CD14-positive monocyte (primary cell): ENCODE results near the gene TRAK2. TPM values are rescaled to one million over a fixed set of nuclear protein-coding genes. Genes with fewer than 3 reads are reported as not detected.

ENCODE experiments used
- DNase-seq, 3 donors: peaks; one replicate each; pipeline ENCODE4 v3.0.0-alpha.2; 2011 to 2022
- H2AFZ ChIP-seq: 2 replicates; pipeline ENCODE4 v1.6.0; 2012; ENCODE audit warnings: mild to moderate bottlenecking, low read depth, low read length, inconsistent platforms; ENCODE audit not compliant: insufficient read depth, poor library complexity, severe bottlenecking
- H3K27ac ChIP-seq, 2 donors: 1 replicate in 1 of 2; 2 replicates in 1 of 2; pipeline ENCODE4 v1.5.1; 2012 to 2013; ENCODE audit warnings: low read length in 2 of 2, control low read depth in 1 of 2, inconsistent platforms in 1 of 2, low read depth in 1 of 2, mild to moderate bottlenecking in 1 of 2
- H3K27me3 ChIP-seq, 2 donors: one replicate each; pipeline versions ENCODE4 v1.6.0 to v1.6.1; 2011 to 2013; ENCODE audit warnings: low read length in 2 of 2; ENCODE audit not compliant: control insufficient read depth in 2 of 2, insufficient read depth in 2 of 2
- H3K36me3 ChIP-seq, 2 donors: replicated peaks in 1 of 2; 1 replicate in 1 of 2; 2 replicates in 1 of 2; pipeline versions ENCODE4 v1.5.1 to v1.6.1; 2012 to 2013; ENCODE audit warnings: low read length in 2 of 2, control low read depth in 1 of 2, inconsistent platforms in 1 of 2, mild to moderate bottlenecking in 1 of 2; ENCODE audit not compliant: insufficient read depth in 2 of 2, control insufficient read depth in 1 of 2
- H3K4me1 ChIP-seq, 2 donors: 1 replicate in 1 of 2; 2 replicates in 1 of 2; pipeline versions ENCODE4 v1.5.1 to v1.6.1; 2012 to 2013; ENCODE audit warnings: low read length in 2 of 2, control low read depth in 1 of 2, inconsistent platforms in 1 of 2, mild to moderate bottlenecking in 1 of 2, moderate library complexity in 1 of 2; ENCODE audit not compliant: insufficient read depth in 2 of 2, control insufficient read depth in 1 of 2
- H3K4me2 ChIP-seq: replicated peaks from 2 replicates; pipeline ENCODE3; 2012; ENCODE audit warnings: low read length, moderate library complexity, mild to moderate bottlenecking; ENCODE audit not compliant: poor library complexity, severe bottlenecking; ENCODE audit errors: extremely low read depth
- H3K4me3 ChIP-seq, 3 experiments: fragments of 200-600 bp in 1 of 3; sonication (generic) in 1 of 3; replicated peaks in 1 of 3; 1 replicate in 2 of 3; 2 replicates in 1 of 3; pipeline ENCODE4 v1.5.1; 2011 to 2013; ENCODE audit warnings: low read length in 3 of 3, mild to moderate bottlenecking in 3 of 3, control low read depth in 2 of 3, low read depth in 2 of 3, inconsistent platforms in 1 of 3, moderate library complexity in 1 of 3
- H3K79me2 ChIP-seq: 2 replicates; pipeline ENCODE4 v1.6.0; 2012; ENCODE audit warnings: mild to moderate bottlenecking, control low read depth, inconsistent platforms, low read length, moderate library complexity; ENCODE audit not compliant: insufficient read depth
- H3K9ac ChIP-seq: 2 replicates; pipeline ENCODE4 v1.6.0; 2017; ENCODE audit warnings: low read length, mild to moderate bottlenecking; ENCODE audit not compliant: insufficient read depth, poor library complexity, severe bottlenecking
- H3K9me3 ChIP-seq, 2 donors: replicated peaks in 1 of 2; 1 replicate in 1 of 2; 2 replicates in 1 of 2; pipeline versions ENCODE4 v1.5.1 to v1.6.1; 2012 to 2013; ENCODE audit warnings: low read length in 2 of 2, control low read depth in 1 of 2; ENCODE audit not compliant: control insufficient read depth in 1 of 2, insufficient read depth in 1 of 2
- H4K20me1 ChIP-seq: 2 replicates; pipeline ENCODE4 v1.6.0; 2012; ENCODE audit warnings: mild to moderate bottlenecking, low read length, control low read depth, moderate library complexity; ENCODE audit not compliant: insufficient read depth
- H3K27ac Mint-ChIP-seq, 7 donors: one replicate each; pipeline ENCODE4 v1.8.0; 2020; ENCODE audit warnings: mild to moderate bottlenecking in 7 of 7, mixed read lengths in 7 of 7, moderate library complexity in 6 of 7, inconsistent platforms in 2 of 7
- H3K27me3 Mint-ChIP-seq, 3 donors: one replicate each; pipeline ENCODE4 v1.8.0; 2021 to 2022; ENCODE audit warnings: low read depth in 3 of 3, mild to moderate bottlenecking in 3 of 3, mixed read lengths in 3 of 3, moderate library complexity in 3 of 3, inconsistent platforms in 1 of 3
- H3K36me3 Mint-ChIP-seq, 2 donors: one replicate each; pipeline ENCODE4 v1.8.0; 2020; ENCODE audit warnings: mixed read lengths in 2 of 2, inconsistent platforms in 1 of 2, mild to moderate bottlenecking in 1 of 2
- H3K4me1 Mint-ChIP-seq: one replicate; pipeline ENCODE4 v1.8.0; 2020; ENCODE audit warnings: mild to moderate bottlenecking, mixed read lengths
- H3K4me3 Mint-ChIP-seq, 2 donors: one replicate each; pipeline ENCODE4 v1.8.0; 2020; ENCODE audit warnings: mild to moderate bottlenecking in 2 of 2, mixed read lengths in 2 of 2, moderate library complexity in 1 of 2
- H3K9me3 Mint-ChIP-seq, 7 donors: one replicate each; pipeline ENCODE4 v1.8.0; 2020 to 2022; ENCODE audit warnings: mixed read lengths in 7 of 7, mild to moderate bottlenecking in 6 of 7, moderate library complexity in 6 of 7, inconsistent platforms in 2 of 7
- CTCF ChIP-seq: fragments of 200-600 bp; IDR thresholded peaks from one replicate; pipeline ENCODE4 v1.8.0; 2022; ENCODE audit warnings: antibody characterized with exemption, mild to moderate bottlenecking
- WGBS: methylation state at CpG from one replicate; pipeline ENCODE4 v1.1.5; 2013; ENCODE audit warnings: missing lambda C conversion rate; ENCODE audit not compliant: insufficient coverage; 5-methylcytosine and 5-hydroxymethylcytosine counted together
- intact Hi-C, 2 donors: fragments of 100-400 bp; cut with micrococcal nuclease; formaldehyde crosslinking; loops; one replicate each; pipeline versions ENCODE4 v1.15.0 to v1.15.1; 2023
- polyA plus RNA-seq, 3 donors: library from polyadenylated mRNA; depleted of rRNA in 1 of 3; unstranded in 2 of 3; stranded (reverse) in 1 of 3; fragments of 300-500 nt in 2 of 3; fragments of >200 nt in 1 of 3; fragmentation: Illumina TruSeq in 2 of 3; gene quantifications; 1 replicate in 2 of 3; 2 replicates in 1 of 3; pipeline ENCODE4 v1.2.3, GENCODE V29; 2012 to 2021

Gene TRAK2
- polyA plus RNA-seq, 3 donors = 7.6 to 16.8 (median 15.3) TPM

DNA sequence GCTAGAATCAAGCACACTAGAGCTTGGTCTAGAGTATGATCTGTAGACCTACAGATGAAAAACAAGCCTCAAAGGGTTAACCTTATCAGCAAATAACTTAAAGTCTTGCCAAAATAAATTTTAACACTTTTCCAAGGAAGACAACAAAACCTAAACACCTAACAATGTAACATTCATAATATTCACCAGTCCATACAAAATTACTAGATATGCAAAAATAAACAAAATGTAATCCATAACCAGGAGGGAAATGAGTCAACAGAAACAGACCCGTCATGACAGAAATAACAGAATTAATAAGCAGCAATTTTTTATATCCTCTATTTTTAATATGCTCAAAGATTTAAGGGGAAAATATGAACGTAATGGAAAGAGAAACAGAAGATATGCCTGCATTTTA is 36.1 kb downstream of the TRAK2 start:
- intact Hi-C loops = no loop called here
- H2AFZ ChIP-seq = no peak overlapping the region
- Mint-ChIP-seq H3K27me3 (peaks cover 0 to 2% (median 0%) of the 10 kb centered on the region in 3 donors), H3K27ac (no peak overlapping the region), H3K4me1 (no peaks in the 10 kb centered on the region), H3K36me3 (peaks cover 26 to 29% of the 10 kb centered on the region in 2 donors), H3K4me3 (no peak overlapping the region), H3K9me3 (peaks cover 0 to 2% (median 0%) of the 10 kb centered on the region in 7 donors)
- no CpG with 5 or more reads among the region's 2 CpGs for WGBS
- no peak overlapping the region for H3K4me2 ChIP-seq
- H3K4me3 ChIP-seq = no peak overlapping the region
- peaks cover 11% of the 10 kb centered on the region for H3K79me2 ChIP-seq
- no peaks in the 10 kb centered on the region for H3K4me1 ChIP-seq
- H4K20me1 ChIP-seq = peaks cover 13% of the 10 kb centered on the region
- H3K27ac ChIP-seq = no peak overlapping the region
- no peaks in the 10 kb centered on the region for H3K9me3 ChIP-seq
- DNase-seq = no peak
- no peaks in the 10 kb centered on the region for H3K27me3 ChIP-seq
- H3K9ac ChIP-seq = no peak overlapping the region
- peaks cover 6 to 32% of the 10 kb centered on the region in 2 donors for H3K36me3 ChIP-seq
- TF ChIP-seq CTCF = no peak

DNA sequence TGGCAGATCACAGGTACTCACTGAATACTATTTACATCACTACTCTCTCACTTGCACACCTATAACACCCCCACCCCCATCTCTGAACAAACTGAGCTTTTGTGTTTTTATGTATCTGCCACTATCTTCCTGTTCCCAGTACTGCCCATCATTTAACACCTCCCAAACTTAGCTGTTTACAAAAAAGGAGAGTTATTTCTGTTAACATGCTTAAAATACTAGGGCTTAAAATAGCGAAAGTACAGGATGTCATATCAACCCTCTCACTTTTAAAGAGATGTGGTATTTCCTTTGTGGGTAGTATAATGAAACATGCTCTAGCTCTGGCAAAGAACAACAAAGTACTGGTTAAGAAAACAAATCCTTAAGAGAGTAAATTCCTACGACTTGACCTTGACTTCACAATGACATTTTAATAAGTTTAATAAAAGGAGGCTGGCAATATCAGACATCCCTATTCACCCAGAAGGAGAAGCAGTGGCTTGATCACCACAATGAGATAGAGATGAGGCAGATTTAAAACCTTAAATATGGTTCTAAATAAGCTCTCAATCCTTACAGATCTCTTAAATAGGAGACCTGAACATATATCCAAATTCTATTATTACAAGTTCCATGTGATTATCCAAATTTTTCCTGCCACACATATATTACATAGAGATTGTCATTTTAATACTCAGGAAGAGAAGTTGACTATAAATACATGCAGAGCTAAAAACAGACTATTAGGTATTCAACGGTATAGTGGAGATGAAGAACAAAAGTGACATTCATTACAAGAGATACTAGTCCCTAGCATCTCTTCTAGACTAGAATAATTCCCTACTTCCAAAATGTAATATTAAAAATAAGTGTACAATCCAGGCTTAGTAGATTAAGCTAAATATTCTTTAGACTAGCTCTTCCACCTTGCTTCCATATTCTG is 36.9 kb downstream of the TRAK2 start:
- H3K4me2 ChIP-seq = no peak overlapping the region
- no CpG with 5 or more reads among the region's 3 CpGs for WGBS
- H3K27ac ChIP-seq = no peak overlapping the region
- H4K20me1 ChIP-seq = peaks cover 13% of the 10 kb centered on the region
- no peaks in the 10 kb centered on the region for H3K4me1 ChIP-seq
- H3K79me2 ChIP-seq = peaks cover 8% of the 10 kb centered on the region
- H2AFZ ChIP-seq = no peak overlapping the region
- H3K4me3 ChIP-seq = no peak overlapping the region
- H3K36me3 ChIP-seq = peaks cover 2 to 24% of the 10 kb centered on the region in 2 donors
- peaks cover 0 to 2% (median 0%) of the 10 kb centered on the region in 7 donors for H3K9me3 Mint-ChIP-seq
- no peak overlapping the region for H3K27ac Mint-ChIP-seq
- H3K9me3 ChIP-seq = no peaks in the 10 kb centered on the region
- DNase-seq = no peak
- no peaks in the 10 kb centered on the region for H3K27me3 Mint-ChIP-seq
- no peaks in the 10 kb centered on the region for H3K4me1 Mint-ChIP-seq
- H3K27me3 ChIP-seq = no peaks in the 10 kb centered on the region
- H3K36me3 Mint-ChIP-seq = peaks cover 19 to 27% of the 10 kb centered on the region in 2 donors
- no peak overlapping the region for H3K4me3 Mint-ChIP-seq
- no peak overlapping the region for H3K9ac ChIP-seq
- TF ChIP-seq CTCF = no peak
- intact Hi-C loops = no loop called here
